Stomach (tissue), 4 donors: ENCODE measurements around the gene IL4I1.

ENCODE experiments used
- CTCF ChIP-seq, 7 experiments: fragments of 450-650 bp in 4 of 7; fragments of 200-600 bp in 3 of 7; sonication (generic) in 3 of 7; IDR thresholded peaks; one replicate each; pipeline ENCODE4 v1.5.1; 2016 to 2019; ENCODE audit warnings: antibody characterized with exemption in 7 of 7, control low read depth in 2 of 7, mild to moderate bottlenecking in 1 of 7
- EP300 ChIP-seq: sonication (generic); formaldehyde crosslinking; IDR thresholded peaks from one replicate; pipeline ENCODE4 v1.6.1; 2017; ENCODE audit warnings: antibody characterized with exemption
- POLR2A ChIP-seq, 4 donors: fragments of 450-650 bp; IDR thresholded peaks; one replicate each; pipeline ENCODE4 v1.6.1; 2016; ENCODE audit warnings: antibody characterized with exemption in 4 of 4, control low read depth in 2 of 4, mild to moderate bottlenecking in 1 of 4, moderate library complexity in 1 of 4

GRCh38 chr19:49844138-49845095 is 52.3 kb downstream of the IL4I1 start:
- TF ChIP-seq POLR2A (IDR thresholded peaks at IDR 0.05) (no peak), EP300 (no peak), CTCF (IDR thresholded peaks at IDR 0.05) (no peak)
